Kidney (tissue), 14 donors: Measurements from ENCODE around the gene SH3TC2. TPM values are rescaled to one million over a fixed set of nuclear protein-coding genes. Genes with fewer than 3 reads are reported as not detected.

ENCODE experiments used
- DNase-seq, 5 donors: peaks; one replicate each; pipeline ENCODE4 v3.0.0-alpha.2; 2013 to 2020
- FAIRE-seq: peaks from 2 replicates; lab custom pipeline; 2012; peaks lifted over from hg19 to GRCh38; lab: Jason Lieb, UNC
- H3K27ac ChIP-seq, 2 donors: one replicate each; pipeline ENCODE4 v1.7.0; 2013; ENCODE audit warnings: low read depth in 2 of 2, low read length in 2 of 2, inconsistent platforms in 1 of 2
- H3K27me3 ChIP-seq: one replicate; pipeline ENCODE4 v1.7.1; 2013; ENCODE audit warnings: low read length, inconsistent platforms; ENCODE audit not compliant: control insufficient read depth, insufficient read depth
- H3K36me3 ChIP-seq, 3 donors: one replicate each; pipeline versions ENCODE4 v1.7.0 to v1.7.1; 2013; ENCODE audit warnings: low read length in 3 of 3, control low read depth in 1 of 3, inconsistent platforms in 1 of 3; ENCODE audit not compliant: insufficient read depth in 3 of 3, control insufficient read depth in 2 of 3
- H3K4me1 ChIP-seq, 3 donors: one replicate each; pipeline versions ENCODE4 v1.7.0 to v1.7.1; 2013; ENCODE audit warnings: low read length in 3 of 3, inconsistent platforms in 1 of 3, low read depth in 1 of 3; ENCODE audit not compliant: control insufficient read depth in 2 of 3, insufficient read depth in 2 of 3
- H3K4me3 ChIP-seq, 3 donors: one replicate each; pipeline versions ENCODE4 v1.7.0 to v1.8.1; 2013; ENCODE audit warnings: low read length in 3 of 3, control low read depth in 1 of 3, inconsistent platforms in 1 of 3
- H3K9ac ChIP-seq, 3 donors: one replicate each; pipeline versions ENCODE4 v1.7.0 to v1.7.1; 2013; ENCODE audit warnings: low read length in 3 of 3, control low read depth in 1 of 3, inconsistent platforms in 1 of 3
- H3K9me3 ChIP-seq, 3 donors: one replicate each; pipeline versions ENCODE4 v1.7.0 to v1.7.1; 2013; ENCODE audit warnings: low read length in 3 of 3, control low read depth in 1 of 3, inconsistent platforms in 1 of 3; ENCODE audit not compliant: control insufficient read depth in 2 of 3, insufficient read depth in 1 of 3
- intact Hi-C: fragments of 100-400 bp; cut with DNase I; formaldehyde crosslinking; loops from one replicate; pipeline ENCODE4 v1.11.1; 2022
- polyA plus RNA-seq: library from polyadenylated mRNA; stranded (reverse); fragments of 350-450 nt; fragmentation: Illumina TruSeq; extraction: RNeasy Lipid Tissue Mini Kit (QIAGEN cat#74804); gene quantifications from one replicate; pipeline ENCODE4 v1.2.3, GENCODE V29; 2014; ENCODE audit warnings: low read depth, low replicate concordance; ENCODE audit not compliant: insufficient read depth
- total RNA-seq: library from RNA; stranded (reverse); fragmentation: NEBNext Ultra II Directional; extraction: Animal tissue kit (Norgen Biotek cat#: 25700); gene quantifications from one replicate; pipeline ENCODE4 v1.2.1, GENCODE V29; 2021
- TF ChIP-seq, protein P1 (sequence below): IDR thresholded peaks from 3 replicates; pipeline ENCODE4 v1.5.1; 2012; ENCODE audit warnings: mild to moderate bottlenecking, moderate library complexity, borderline replicate concordance; ENCODE audit not compliant: insufficient read depth; ENCODE audit errors: extremely low read depth
- donor health status: control.
- donor health status: control.
- donor health status: control.
- donor health status: control.
- donor health status: control.
- donor health status: DM: yes; HTN: yes; CAD: no.
- donor health status: Normal renal cell carcinoma (clear cell type).

Gene SH3TC2
- total and polyA plus RNA-seq, 2 donors from 2014 or later = 0.17 to 1.3 TPM

- no peak overlapping the region for H3K27ac ChIP-seq
- no peaks in the 10 kb centered on the region for H3K36me3 ChIP-seq
- no peaks in the 10 kb centered on the region for H3K9me3 ChIP-seq
- TF ChIP-seq, protein P1, sequence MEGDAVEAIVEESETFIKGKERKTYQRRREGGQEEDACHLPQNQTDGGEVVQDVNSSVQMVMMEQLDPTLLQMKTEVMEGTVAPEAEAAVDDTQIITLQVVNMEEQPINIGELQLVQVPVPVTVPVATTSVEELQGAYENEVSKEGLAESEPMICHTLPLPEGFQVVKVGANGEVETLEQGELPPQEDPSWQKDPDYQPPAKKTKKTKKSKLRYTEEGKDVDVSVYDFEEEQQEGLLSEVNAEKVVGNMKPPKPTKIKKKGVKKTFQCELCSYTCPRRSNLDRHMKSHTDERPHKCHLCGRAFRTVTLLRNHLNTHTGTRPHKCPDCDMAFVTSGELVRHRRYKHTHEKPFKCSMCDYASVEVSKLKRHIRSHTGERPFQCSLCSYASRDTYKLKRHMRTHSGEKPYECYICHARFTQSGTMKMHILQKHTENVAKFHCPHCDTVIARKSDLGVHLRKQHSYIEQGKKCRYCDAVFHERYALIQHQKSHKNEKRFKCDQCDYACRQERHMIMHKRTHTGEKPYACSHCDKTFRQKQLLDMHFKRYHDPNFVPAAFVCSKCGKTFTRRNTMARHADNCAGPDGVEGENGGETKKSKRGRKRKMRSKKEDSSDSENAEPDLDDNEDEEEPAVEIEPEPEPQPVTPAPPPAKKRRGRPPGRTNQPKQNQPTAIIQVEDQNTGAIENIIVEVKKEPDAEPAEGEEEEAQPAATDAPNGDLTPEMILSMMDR = no peak
- H3K4me1 ChIP-seq = no peaks in the 10 kb centered on the region
- intact Hi-C loops = no loop called here
- no peaks in the 10 kb centered on the region for H3K27me3 ChIP-seq
- no peak overlapping the region for H3K9ac ChIP-seq
- no peak overlapping the region for H3K4me3 ChIP-seq
- no peak for DNase-seq
- FAIRE-seq = no peak
Measured at GRCh38 chr5:149005077-149005892, 57.6 kb downstream of the SH3TC2 start.

GRCh38 chr5:149004559-149004958, 58.3 kb downstream of the SH3TC2 start:
- intact Hi-C loops = no loop called here
- Histone ChIP-seq H3K27ac (no peak overlapping the region), H3K36me3 (no peaks in the 10 kb centered on the region), H3K27me3 (no peaks in the 10 kb centered on the region), H3K4me1 (no peaks in the 10 kb centered on the region), H3K9ac (no peak overlapping the region), H3K4me3 (no peak overlapping the region), H3K9me3 (no peaks in the 10 kb centered on the region)
- DNase-seq = no peak
- TF ChIP-seq, protein P1 = no peak
- FAIRE-seq = no peak

GRCh38 chr5:149002761-149003689, 59.8 kb downstream of the SH3TC2 start:
- Histone ChIP-seq H3K9ac (no peak overlapping the region), H3K36me3 (no peaks in the 10 kb centered on the region), H3K4me3 (no peak overlapping the region), H3K27me3 (no peaks in the 10 kb centered on the region), H3K27ac (no peak overlapping the region), H3K4me1 (no peaks in the 10 kb centered on the region), H3K9me3 (no peaks in the 10 kb centered on the region)
- TF ChIP-seq, protein P1 = no peak
- FAIRE-seq (no peak), DNase-seq (no peak)
- intact Hi-C loops = no loop called here
